MCF 10A (cell line): ENCODE results near the gene CTPS2. TPM values are rescaled to one million over a fixed set of nuclear protein-coding genes. Genes with fewer than 3 reads are reported as not detected.

Experiments
- BruUV-seq: library from RNA; stranded (reverse); fragments of 400-500 nt; replicated peaks from 2 replicates; lab custom pipeline; 2021; lab: Mats Ljungman, UMichigan
- CTCF ChIA-PET: fragments of 300-600 bp; sonication (Branson Sonifier 250); formaldehyde crosslinking; extraction: SDS; loops from one replicate; lab custom pipeline; 2021; ENCODE audit warnings: antibody characterized with exemption, inconsistent platforms; lab: Yijun Ruan, JAX
- POLR2A ChIA-PET: fragments of 300-600, 350-650 bp; sonication (Branson Sonifier 250); formaldehyde crosslinking; extraction: SDS; loops from one replicate; lab custom pipeline; 2020; ENCODE audit warnings: antibody characterized with exemption, inconsistent platforms; lab: Yijun Ruan, JAX
- DNase-seq: peaks from one replicate; pipeline ENCODE4 v3.0.0-alpha.2; 2018; ENCODE audit not compliant: unreplicated experiment
- H3K27ac Mint-ChIP-seq: one replicate; pipeline ENCODE4 v1.8.0; 2022; ENCODE audit warnings: mild to moderate bottlenecking, low read depth, mixed read lengths; ENCODE audit not compliant: unreplicated experiment
- H3K27me3 Mint-ChIP-seq: one replicate; pipeline ENCODE4 v1.8.0; 2022; ENCODE audit warnings: mixed read lengths; ENCODE audit not compliant: insufficient read depth, unreplicated experiment
- H3K36me3 Mint-ChIP-seq: one replicate; pipeline ENCODE4 v1.8.0; 2022; ENCODE audit warnings: mild to moderate bottlenecking, moderate library complexity, mixed read lengths; ENCODE audit not compliant: insufficient read depth, unreplicated experiment
- H3K4me1 Mint-ChIP-seq: one replicate; pipeline ENCODE4 v1.8.0; 2022; ENCODE audit warnings: mixed read lengths; ENCODE audit not compliant: insufficient read depth, unreplicated experiment
- H3K4me3 Mint-ChIP-seq: one replicate; pipeline ENCODE4 v1.8.0; 2022; ENCODE audit warnings: mild to moderate bottlenecking, moderate library complexity, mixed read lengths; ENCODE audit not compliant: unreplicated experiment
- H3K9me3 Mint-ChIP-seq: one replicate; pipeline ENCODE4 v1.8.0; 2022; ENCODE audit warnings: mixed read lengths; ENCODE audit not compliant: unreplicated experiment
- CTCF ChIP-seq: fragments of 200-600 bp; IDR thresholded peaks from one replicate; pipeline ENCODE4 v1.8.0; 2022; ENCODE audit warnings: antibody characterized with exemption, mild to moderate bottlenecking; ENCODE audit not compliant: unreplicated experiment
- intact Hi-C: fragments of 100-400 bp; cut with micrococcal nuclease; formaldehyde crosslinking; loops from 2 replicates; pipeline ENCODE4 v1.14.1; 2022
- total RNA-seq: library from RNA; stranded (reverse); gene quantifications from 2 replicates; pipeline ENCODE4 v1.2.3, GENCODE V29; 2022

CTPS2 gene
- total RNA-seq, 1 experiment from 2014 or later: 5.3 TPM

GRCh38 chrX:16705370-16705769, 7.1 kb downstream of the CTPS2 start:
- H3K36me3 Mint-ChIP-seq: peaks cover 15% of the 10 kb centered on the region
- peaks cover 41% of the 10 kb centered on the region for H3K27me3 Mint-ChIP-seq
- CTCF ChIA-PET: interaction anchor here (0.9 to 1.6 kb wide), 2 partner anchors 9 to 269 kb away, joined by 7 to 8 read pairs; no protein-coding TSS in a partner anchor

GRCh38 chrX:16702700-16703599, 9.5 kb downstream of the CTPS2 start:
- DNase-seq: no peak
- ChIA-PET POLR2A (no interaction called here), CTCF (interaction anchor here (0.6 to 1.1 kb wide), 2 partner anchors 266 to 946 kb away, joined by 3 read pairs; no protein-coding TSS in a partner anchor)
- Mint-ChIP-seq H3K4me3 (no peak overlapping the region), H3K9me3 (no peaks in the 10 kb centered on the region), H3K4me1 (no peaks in the 10 kb centered on the region), H3K36me3 (peaks cover 18% of the 10 kb centered on the region), H3K27ac (no peak overlapping the region), H3K27me3 (peaks cover 34% of the 10 kb centered on the region)
- BruUV-seq: no TSS peak
- no peak for TF ChIP-seq CTCF
- intact Hi-C loops: no loop called here

More at GRCh38 chrX:16705370-16705769, 7.1 kb downstream of the CTPS2 start:
- no TSS peak for BruUV-seq
- no peak for TF ChIP-seq CTCF
- POLR2A ChIA-PET: interaction anchor here (0.7 kb wide), 1 partner anchor 707 kb away, joined by 3 read pairs; no protein-coding TSS in a partner anchor
- Mint-ChIP-seq H3K4me1 (no peaks in the 10 kb centered on the region), H3K4me3 (no peak overlapping the region), H3K9me3 (no peaks in the 10 kb centered on the region), H3K27ac (no peak overlapping the region)
- intact Hi-C loops: no loop called here
- DNase-seq: no peak

- ChIA-PET POLR2A (no interaction called here), CTCF (no interaction called here)
- Mint-ChIP-seq H3K27ac (no peak overlapping the region), H3K27me3 (peaks cover 36% of the 10 kb centered on the region), H3K36me3 (peaks cover 16% of the 10 kb centered on the region), H3K4me3 (no peak overlapping the region), H3K9me3 (no peaks in the 10 kb centered on the region), H3K4me1 (no peaks in the 10 kb centered on the region)
- TF ChIP-seq CTCF: no peak
- intact Hi-C loops: no loop called here
- DNase-seq: no peak
- no TSS peak for BruUV-seq
Measured at GRCh38 chrX:16700734-16701133, 11.7 kb downstream of the CTPS2 start.

GRCh38 chrX:16699389-16699788, 13.1 kb downstream of the CTPS2 start:
- CTCF ChIA-PET: interaction anchor here (0.6 to 1.3 kb wide), 2 partner anchors 70 to 263 kb away, joined by 5 to 7 read pairs; no protein-coding TSS in a partner anchor
- POLR2A ChIA-PET: interaction anchor here (1.6 kb wide), 1 partner anchor 20 kb away, joined by 6 read pairs; the partner anchor contains the start of gene SYAP1

More at GRCh38 chrX:16699389-16699788, 13.1 kb downstream of the CTPS2 start:
- Mint-ChIP-seq H3K27me3 (peaks cover 26% of the 10 kb centered on the region), H3K4me1 (no peaks in the 10 kb centered on the region), H3K27ac (no peak overlapping the region), H3K9me3 (no peaks in the 10 kb centered on the region), H3K36me3 (peaks cover 14% of the 10 kb centered on the region), H3K4me3 (no peak overlapping the region)
- intact Hi-C loops: loop anchor here (10.0 kb wide), 2 partner anchors 1015 to 1225 kb away; no protein-coding TSS in a partner anchor
- no peak for DNase-seq
- no peak for TF ChIP-seq CTCF
- no TSS peak for BruUV-seq
